HG03159 (cell line): ENCODE results near the gene ARHGDIG.
"Not testable (repeated sequence)": the region's sequence is repeated elsewhere in the genome, so short reads cannot be mapped to it uniquely, and the experiment has no call there.

Source experiments
- ATAC-seq: cut with Tn5 transposase; IDR thresholded peaks from one replicate; pipeline ENCODE4 v1.9.1; 2021; ENCODE audit warnings: mild to moderate bottlenecking, moderate library complexity; ENCODE audit not compliant: unreplicated experiment

The ARHGDIG gene

DNA sequence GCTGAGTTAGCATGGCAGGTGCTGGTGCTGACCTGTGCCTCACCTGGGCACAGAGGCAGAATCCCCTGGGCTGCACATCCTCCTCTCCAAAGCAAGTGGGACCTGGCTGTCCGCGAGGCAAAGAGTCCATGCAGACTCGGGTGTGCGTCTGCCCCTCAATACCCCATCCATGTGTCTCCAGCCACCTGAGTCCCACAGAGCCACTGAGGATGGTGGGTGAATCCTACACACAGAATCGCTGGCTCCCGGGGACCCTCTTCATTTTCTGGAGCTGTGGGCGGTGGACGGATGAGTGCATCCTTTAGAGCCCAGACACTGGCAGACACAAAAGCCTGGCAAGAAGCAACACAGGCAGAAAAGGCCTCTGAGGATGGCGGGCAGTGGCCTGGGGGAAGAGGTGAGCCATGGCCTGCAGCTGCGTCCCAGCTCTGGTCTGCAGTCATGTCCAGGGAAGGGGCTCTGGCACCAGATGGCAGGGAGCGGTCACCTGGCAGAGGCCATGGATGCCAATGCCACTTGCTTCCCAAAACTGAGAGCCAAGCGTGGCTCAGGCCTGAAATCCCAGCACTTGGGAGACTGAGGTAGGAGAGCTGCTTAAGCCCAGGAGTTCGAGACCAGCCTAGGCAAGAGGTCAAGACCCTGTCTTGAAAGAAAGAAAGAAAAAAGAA, 42.2 kb downstream of the ARHGDIG start:
- no peak for ATAC-seq

DNA sequence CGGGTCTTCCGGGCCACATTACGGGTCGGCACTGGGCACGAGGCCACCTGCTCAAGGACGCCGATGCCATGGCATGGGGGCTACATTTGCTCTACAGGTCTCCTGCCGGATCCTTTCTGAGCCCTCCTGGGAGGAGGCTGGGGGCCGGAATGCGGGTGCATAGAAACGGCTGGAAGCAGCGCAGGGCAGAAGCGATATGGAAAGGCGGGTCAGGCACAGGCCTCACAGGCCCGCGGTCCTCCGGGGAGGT, 43.7 kb downstream of the ARHGDIG start:
- ATAC-seq = no peak

DNA sequence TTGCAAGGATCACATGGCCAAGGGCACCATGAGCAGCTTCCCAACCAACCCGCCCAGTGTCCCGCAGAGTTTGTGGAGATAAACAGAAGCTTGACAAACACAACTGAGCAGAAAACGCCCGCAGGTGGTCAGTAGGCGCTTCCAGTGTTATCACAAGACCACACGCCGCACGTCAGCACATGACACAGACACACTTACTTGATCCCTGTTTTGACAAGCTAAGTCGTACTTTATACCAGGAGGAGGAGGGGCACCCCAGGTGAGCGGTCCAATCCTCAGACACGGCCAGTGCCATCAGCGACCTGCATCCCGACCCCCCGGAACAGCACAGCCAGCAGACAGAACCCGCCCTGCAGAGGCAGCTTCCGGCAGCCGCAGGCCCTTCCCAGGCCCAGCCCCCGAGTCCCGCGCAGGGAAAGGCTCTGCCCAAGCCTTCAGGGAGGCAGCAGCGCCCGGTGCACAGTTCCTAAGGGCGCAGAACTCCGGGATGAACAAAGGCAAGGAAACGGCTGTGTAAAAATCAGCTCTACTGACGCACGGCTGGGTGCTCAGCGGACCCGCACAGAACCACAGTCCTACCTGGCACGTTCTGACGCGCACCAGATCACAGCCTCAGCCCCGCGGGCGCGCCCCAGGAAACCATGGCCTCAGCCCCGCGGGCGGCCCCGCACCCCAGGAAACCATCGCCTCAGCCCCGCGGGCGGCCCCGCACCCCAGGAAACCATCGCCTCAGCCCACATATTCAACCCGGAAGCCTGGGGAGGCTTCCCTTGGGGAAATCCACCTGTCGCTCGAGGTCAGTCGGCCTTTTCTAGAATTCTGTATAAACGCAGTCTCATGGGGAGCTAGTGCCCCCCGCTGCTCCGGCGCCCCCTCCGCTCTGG, 44.3 kb downstream of the ARHGDIG start:
- ATAC-seq = no peak

DNA sequence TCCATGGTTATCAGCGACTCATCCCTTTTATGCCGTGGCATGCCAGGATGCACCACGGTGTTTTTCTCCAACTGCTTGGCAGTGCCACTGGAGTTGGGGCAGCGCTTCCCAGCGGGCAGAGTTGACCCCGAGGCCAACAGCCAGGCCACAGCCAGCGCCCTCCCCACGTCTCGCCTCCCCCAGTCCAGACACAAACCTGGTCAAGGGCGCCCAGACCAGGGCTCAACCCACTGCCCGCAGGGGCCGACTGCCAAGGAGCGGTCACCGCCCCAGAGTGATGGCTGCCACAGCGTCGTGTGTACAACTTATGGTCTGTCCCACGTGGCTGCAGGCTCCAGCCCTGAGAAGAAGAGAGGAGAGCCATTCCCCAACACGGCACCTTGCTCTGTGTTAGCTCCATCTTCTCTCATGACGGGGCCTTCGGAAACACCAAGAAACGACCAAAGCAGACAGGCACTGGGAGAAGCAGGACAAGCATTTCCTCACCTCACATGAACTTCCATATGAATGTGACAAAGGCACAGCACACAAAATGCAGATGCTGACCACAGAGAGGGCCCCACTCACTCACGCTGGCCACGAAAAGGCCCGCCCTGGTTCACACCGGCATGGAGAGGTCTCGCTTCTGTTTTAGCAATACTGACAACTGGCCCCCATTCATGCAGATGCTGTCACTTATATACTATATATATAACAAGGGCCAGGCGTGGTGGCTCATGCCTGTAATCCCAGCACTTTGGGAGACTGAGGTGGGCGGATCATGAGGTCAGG, 45.2 kb downstream of the ARHGDIG start:
- ATAC-seq = no peak

DNA sequence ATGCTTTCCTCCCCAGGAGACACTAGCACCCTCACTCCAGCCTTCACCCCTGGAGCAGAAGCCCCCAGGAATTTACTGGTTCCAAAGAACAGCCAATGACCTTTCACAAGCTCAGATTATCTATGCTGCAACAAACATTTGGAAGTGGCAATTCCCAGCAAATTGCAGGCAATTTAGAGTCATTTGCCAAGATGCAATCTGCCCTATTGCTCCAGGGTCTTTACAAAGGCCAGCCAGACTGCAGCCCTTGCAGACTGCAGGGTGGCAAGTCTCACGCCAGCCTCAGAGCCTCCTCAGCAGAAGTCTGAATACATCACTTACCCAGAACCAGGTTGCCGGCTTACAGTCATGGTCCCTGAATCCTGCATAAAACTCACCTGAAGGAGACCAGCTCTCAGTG, 50.4 kb downstream of the ARHGDIG start:
- ATAC-seq = no peak

DNA sequence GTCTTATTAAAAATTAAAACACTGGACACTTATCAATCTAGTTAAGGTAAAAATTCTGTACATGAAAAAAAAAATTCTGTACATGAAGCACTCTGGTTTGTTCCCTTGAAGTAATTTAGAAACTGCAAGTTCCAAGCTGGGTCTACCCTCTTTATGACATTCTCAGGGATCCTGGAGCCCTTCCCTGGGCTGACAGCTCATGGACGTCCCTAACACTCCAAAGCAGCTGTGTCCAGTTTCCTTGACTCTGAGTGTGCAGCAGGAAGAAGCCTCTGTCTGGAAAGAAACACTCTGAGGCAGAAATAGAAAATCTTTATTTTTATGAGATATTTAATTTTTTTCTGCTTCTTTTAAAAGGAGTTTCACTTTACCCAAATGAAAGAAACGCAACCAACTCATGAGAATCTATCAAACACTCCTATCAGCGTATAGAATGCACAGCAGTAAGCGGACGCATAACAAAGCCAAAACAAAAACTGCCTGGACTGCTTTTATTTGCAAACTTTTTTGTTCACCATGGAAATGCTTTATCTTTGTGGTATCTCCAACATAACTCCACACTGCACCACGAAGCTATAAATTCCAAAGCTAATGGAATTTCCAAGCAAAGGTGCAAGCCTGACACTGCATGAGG, 50.9 kb downstream of the ARHGDIG start:
- ATAC-seq = not testable (repeated sequence)
